ENCODE data around the gene RSBN1. TPM values are rescaled to one million over a fixed set of nuclear protein-coding genes. Genes with fewer than 3 reads are reported as not detected.
A peak's percentile ranks its signal among the peaks of the same experiment; 100 is the strongest.

RSBN1 gene
- total RNA-seq, 2 experiments from 2014 or later: 22.1 to 24.3 TPM

- intact Hi-C loops (cut with DNase I, micrococcal nuclease): loop anchor here (1.0 to 10.0 kb wide), 18 partner anchors 53 to 1095 kb away; partner anchors contain the start of genes DCLRE1B (in 2 of the 2), MAGI3 (in 2 of the 2), PHTF1 (in 2 of the 2) and PTPN22 (in 2 of the 2)
- Mint-ChIP-seq H3K27ac (peak overlapping the region; percentile 81), H3K27me3 (no peaks in the 10 kb centered on the region), H3K4me1 (peaks cover 30% of the 10 kb centered on the region), H3K36me3 (ENCODE audit: low read depth) (peaks cover 22% of the 10 kb centered on the region), H3K4me3 (peak overlapping the region; percentile 97), H3K9me3 (ENCODE audit: low read depth) (no peaks in the 10 kb centered on the region)
- ChIA-PET POLR2A (interaction anchor here (0.6 to 2.7 kb wide), 8 partner anchors 56 to 740 kb away, joined by 3 to 28 read pairs (median 3); partner anchors contain the start of genes AP4B1, DCLRE1B, HIPK1 and LRIG2), CTCF (interaction anchor here (0.6 to 2.3 kb wide), 5 partner anchors 27 to 740 kb away, joined by 3 to 11 read pairs (median 5); partner anchors contain the start of genes AP4B1, DCLRE1B, HIPK1 and LRIG2)
- ATAC-seq (no peak), DNase-seq (peak; percentile 47)
Observed at GRCh38 chr1:113812661-113813135, 422 bp upstream of the RSBN1 start.

DNA sequence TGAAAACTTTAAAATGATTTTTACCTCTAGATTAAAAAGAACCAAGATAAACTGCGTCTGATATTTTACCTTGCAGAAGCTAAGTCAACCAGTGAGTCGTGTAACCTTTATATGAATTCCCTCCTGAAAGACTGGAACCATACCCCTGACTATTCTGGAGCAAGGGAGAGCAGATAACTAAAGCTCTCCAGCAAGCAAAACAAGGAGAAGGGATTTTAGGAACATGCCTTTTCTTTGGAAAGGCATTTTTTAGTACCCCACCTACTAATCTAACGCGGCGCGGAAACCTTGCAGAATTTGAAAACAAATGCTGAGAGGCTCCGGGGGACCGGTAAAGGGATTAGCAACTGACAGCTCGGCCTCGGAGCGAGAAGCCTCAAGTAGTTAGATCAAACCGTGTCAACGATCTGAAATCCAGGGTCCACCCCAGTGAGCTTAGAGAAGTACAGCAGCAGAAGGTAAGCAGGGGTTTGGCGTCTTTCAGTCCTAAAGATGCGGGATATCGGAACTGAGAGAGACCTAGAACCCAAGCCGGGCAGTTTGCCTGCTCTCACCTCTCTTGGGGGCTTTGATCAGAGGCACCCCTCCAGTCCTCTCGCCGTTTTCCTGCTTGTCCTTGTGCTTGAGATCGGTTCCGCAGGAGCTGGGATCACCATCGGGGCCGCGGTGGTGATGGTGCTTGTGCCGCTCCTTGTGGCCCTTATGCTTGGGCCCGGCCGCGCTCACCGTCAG, 954 bp downstream of the RSBN1 start:
- H3K9me3 Mint-ChIP-seq (ENCODE audit: low read depth): no peaks in the 10 kb centered on the region
- ChIA-PET POLR2A (interaction anchor here (1.1 to 2.7 kb wide), 2 partner anchors 8 to 118 kb away, joined by 3 to 28 read pairs; partner anchors contain the start of gene HIPK1), CTCF (interaction anchor here (0.7 to 1.9 kb wide), 5 partner anchors 26 to 168 kb away, joined by 3 to 7 read pairs (median 4); partner anchors contain the start of gene OLFML3)
- peak; percentile 58 for DNase-seq
- H3K4me1 Mint-ChIP-seq: peaks cover 37% of the 10 kb centered on the region
- H3K4me3 Mint-ChIP-seq: peak overlapping the region; percentile 97
- no peak for ATAC-seq
- intact Hi-C loops (cut with DNase I, micrococcal nuclease): loop anchor here (1.0 to 10.0 kb wide), 9 partner anchors 9 to 1094 kb away; partner anchors contain the start of genes SLC16A1 (in 2 of the 2), BCAS2 (in 1 of the 2), MAGI3 (in 1 of the 2) and NRAS (in 1 of the 2)
- H3K27ac Mint-ChIP-seq: peak overlapping the region; percentile 97
- no peaks in the 10 kb centered on the region for H3K27me3 Mint-ChIP-seq
- H3K36me3 Mint-ChIP-seq (ENCODE audit: low read depth): peaks cover 23% of the 10 kb centered on the region

DNA sequence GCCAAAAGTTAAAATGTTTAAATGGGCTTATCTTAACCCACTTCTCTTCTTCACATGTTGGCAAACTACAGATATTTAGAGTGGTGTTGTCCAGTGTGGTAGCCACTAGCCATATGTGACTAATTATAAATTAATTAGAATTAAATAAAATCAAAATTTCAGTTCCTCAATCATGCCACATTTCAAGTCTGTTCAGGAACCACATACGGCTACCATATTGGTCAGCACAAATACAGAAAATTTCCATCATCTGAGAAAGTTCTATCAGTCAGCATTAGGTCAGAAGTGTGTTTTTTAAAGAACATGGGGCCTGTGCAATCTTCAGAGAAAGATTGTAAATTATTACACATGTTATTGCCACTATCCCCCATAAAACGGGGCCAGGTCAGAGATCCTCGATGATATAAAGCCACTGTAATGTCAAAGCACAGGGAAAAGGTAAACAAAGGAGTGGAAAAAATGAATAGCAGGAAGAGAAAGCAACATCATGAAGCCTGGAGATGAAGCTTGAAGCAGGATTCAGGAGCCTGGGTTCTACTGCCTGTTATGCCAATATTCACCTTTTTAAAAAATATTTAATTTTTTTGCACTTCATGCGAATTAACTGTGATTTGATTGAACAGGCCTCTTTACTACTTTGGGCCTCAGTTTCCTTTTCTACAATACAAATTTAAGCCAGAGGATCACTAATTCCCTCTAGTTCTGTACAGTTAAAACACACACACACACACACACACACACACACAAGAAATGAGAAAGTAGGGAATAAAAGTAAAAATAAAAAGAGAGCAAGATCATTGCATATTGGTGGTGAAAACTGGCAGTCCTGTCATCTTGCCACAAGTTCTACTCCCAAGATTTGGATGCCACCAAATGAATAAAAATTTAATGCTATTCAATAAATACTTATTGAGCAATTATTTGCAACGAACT, 2.3 kb downstream of the RSBN1 start:
- Mint-ChIP-seq H3K9me3 (ENCODE audit: low read depth) (no peaks in the 10 kb centered on the region), H3K4me1 (peaks cover 50% of the 10 kb centered on the region), H3K27me3 (no peaks in the 10 kb centered on the region), H3K36me3 (ENCODE audit: low read depth) (peaks cover 30% of the 10 kb centered on the region), H3K27ac (peak overlapping the region; percentile 58), H3K4me3 (peak overlapping the region; percentile 97)
- DNase-seq (no peak), ATAC-seq (no peak)
- intact Hi-C loops (cut with DNase I, micrococcal nuclease): loop anchor here (1.0 to 10.0 kb wide), 9 partner anchors 26 to 1093 kb away; partner anchors contain the start of genes SLC16A1 (in 2 of the 2), BCAS2 (in 1 of the 2), MAGI3 (in 1 of the 2) and NRAS (in 1 of the 2)
- ChIA-PET CTCF (no interaction called here), POLR2A (no interaction called here)

DNA sequence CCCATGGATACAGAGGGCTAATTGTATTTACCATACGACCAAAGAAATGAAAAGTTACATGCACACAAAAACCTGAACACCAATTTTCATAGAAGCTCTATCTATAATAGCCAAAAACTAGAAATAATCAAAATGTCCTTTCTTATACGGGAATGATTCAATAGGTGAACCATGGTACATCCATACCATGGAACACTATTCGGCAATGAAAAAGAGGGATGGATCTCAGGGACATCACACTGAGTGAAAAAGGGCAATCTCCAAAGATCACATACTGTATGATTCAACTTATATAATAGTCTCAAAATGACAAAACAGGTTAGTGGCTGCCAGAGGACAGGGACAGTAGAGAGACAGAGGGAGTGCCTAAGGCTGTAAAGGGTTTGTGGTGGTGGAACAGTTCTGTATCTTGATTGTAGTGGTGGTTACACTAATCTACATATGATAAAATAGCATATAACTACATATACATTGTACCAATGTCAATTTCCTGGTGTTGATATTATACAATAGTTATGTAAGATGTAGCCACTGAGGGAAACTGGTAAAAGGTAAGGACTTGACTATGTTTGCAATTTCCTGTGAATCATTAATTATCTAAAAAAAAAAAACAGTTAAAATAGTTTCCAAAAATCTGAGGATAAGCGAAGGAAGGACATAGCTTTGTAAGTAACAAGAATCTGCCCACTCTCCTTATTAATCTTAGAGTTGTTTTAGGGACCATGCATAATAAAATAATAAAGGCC, 3.7 kb downstream of the RSBN1 start:
- H3K36me3 Mint-ChIP-seq (ENCODE audit: low read depth): peaks cover 30% of the 10 kb centered on the region
- DNase-seq (no peak), ATAC-seq (no peak)
- H3K4me3 Mint-ChIP-seq: peak overlapping the region; percentile 19
- H3K4me1 Mint-ChIP-seq: peaks cover 62% of the 10 kb centered on the region
- H3K27me3 Mint-ChIP-seq: no peaks in the 10 kb centered on the region
- H3K27ac Mint-ChIP-seq: peak overlapping the region; percentile 39
- intact Hi-C loops (cut with DNase I, micrococcal nuclease): loop anchor here in 1 of 2 experiments (1.0 kb wide), 1 partner anchor 24 kb away; no protein-coding TSS in a partner anchor
- POLR2A ChIA-PET: interaction anchor here (0.7 kb wide), 1 partner anchor 25 kb away, joined by 3 read pairs; no protein-coding TSS in a partner anchor
- CTCF ChIA-PET: no interaction called here
- no peaks in the 10 kb centered on the region for H3K9me3 Mint-ChIP-seq (ENCODE audit: low read depth)

DNA sequence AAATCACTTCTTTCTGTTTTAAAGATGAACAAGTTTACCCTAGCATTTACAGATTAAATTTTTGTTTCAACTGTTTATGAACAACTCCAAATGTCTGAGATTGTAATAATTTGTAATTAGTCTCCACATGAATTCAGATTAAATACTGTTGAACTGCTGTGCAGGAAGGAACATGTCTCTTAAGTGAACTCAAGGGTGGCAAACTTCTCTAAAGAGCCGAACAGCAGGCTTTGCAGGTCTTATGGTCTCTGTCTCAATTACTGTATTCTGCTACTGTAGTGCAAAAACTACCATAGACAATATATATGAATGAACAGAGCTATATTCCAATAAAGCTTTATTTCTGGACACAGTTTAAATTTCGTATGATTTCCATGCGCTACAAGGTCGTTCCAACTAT, 6.6 kb downstream of the RSBN1 start:
- CTCF ChIA-PET: interaction anchor here (0.6 to 2.1 kb wide), 3 partner anchors 15 to 881 kb away, joined by 3 to 5 read pairs (median 3); no protein-coding TSS in a partner anchor
- intact Hi-C loops (cut with DNase I, micrococcal nuclease): no loop called here
- peaks cover 81% of the 10 kb centered on the region for H3K4me1 Mint-ChIP-seq
- H3K9me3 Mint-ChIP-seq (ENCODE audit: low read depth): no peaks in the 10 kb centered on the region
- ATAC-seq: no peak
- POLR2A ChIA-PET: interaction anchor here (0.6 kb wide), 1 partner anchor 141 kb away, joined by 3 read pairs; no protein-coding TSS in a partner anchor
- no peaks in the 10 kb centered on the region for H3K27me3 Mint-ChIP-seq
- no peak overlapping the region for H3K27ac Mint-ChIP-seq
- H3K36me3 Mint-ChIP-seq (ENCODE audit: low read depth): peaks cover 31% of the 10 kb centered on the region
- DNase-seq: no peak
- no peak overlapping the region for H3K4me3 Mint-ChIP-seq

GRCh38 chr1:113805256-113805531, 7.1 kb downstream of the RSBN1 start:
- Mint-ChIP-seq H3K27ac (no peak overlapping the region), H3K27me3 (no peaks in the 10 kb centered on the region), H3K36me3 (ENCODE audit: low read depth) (peaks cover 31% of the 10 kb centered on the region), H3K4me3 (no peak overlapping the region), H3K9me3 (ENCODE audit: low read depth) (no peaks in the 10 kb centered on the region), H3K4me1 (peaks cover 84% of the 10 kb centered on the region)
- POLR2A ChIA-PET: interaction anchor here (0.6 kb wide), 1 partner anchor 142 kb away, joined by 3 read pairs; no protein-coding TSS in a partner anchor
- CTCF ChIA-PET: interaction anchor here (0.6 to 2.1 kb wide), 3 partner anchors 14 to 880 kb away, joined by 3 to 5 read pairs (median 3); no protein-coding TSS in a partner anchor
- intact Hi-C loops (cut with DNase I, micrococcal nuclease): no loop called here
- DNase-seq: no peak
- no peak for ATAC-seq

GRCh38 chr1:113804421-113805255, 7.6 kb downstream of the RSBN1 start:
- POLR2A ChIA-PET: no interaction called here
- CTCF ChIA-PET: interaction anchor here (1.1 to 2.1 kb wide), 2 partner anchors 14 to 31 kb away, joined by 3 to 5 read pairs; no protein-coding TSS in a partner anchor
- Mint-ChIP-seq H3K27ac (no peak overlapping the region), H3K27me3 (no peaks in the 10 kb centered on the region), H3K4me1 (peaks cover 80% of the 10 kb centered on the region), H3K36me3 (ENCODE audit: low read depth) (peaks cover 31% of the 10 kb centered on the region), H3K9me3 (ENCODE audit: low read depth) (no peaks in the 10 kb centered on the region), H3K4me3 (no peak overlapping the region)
- peak; percentile 40 for ATAC-seq
- intact Hi-C loops (cut with DNase I, micrococcal nuclease): loop anchor here in 1 of 2 experiments (5.0 kb wide), 1 partner anchor 672 kb away; no protein-coding TSS in a partner anchor
- DNase-seq: no peak

DNA sequence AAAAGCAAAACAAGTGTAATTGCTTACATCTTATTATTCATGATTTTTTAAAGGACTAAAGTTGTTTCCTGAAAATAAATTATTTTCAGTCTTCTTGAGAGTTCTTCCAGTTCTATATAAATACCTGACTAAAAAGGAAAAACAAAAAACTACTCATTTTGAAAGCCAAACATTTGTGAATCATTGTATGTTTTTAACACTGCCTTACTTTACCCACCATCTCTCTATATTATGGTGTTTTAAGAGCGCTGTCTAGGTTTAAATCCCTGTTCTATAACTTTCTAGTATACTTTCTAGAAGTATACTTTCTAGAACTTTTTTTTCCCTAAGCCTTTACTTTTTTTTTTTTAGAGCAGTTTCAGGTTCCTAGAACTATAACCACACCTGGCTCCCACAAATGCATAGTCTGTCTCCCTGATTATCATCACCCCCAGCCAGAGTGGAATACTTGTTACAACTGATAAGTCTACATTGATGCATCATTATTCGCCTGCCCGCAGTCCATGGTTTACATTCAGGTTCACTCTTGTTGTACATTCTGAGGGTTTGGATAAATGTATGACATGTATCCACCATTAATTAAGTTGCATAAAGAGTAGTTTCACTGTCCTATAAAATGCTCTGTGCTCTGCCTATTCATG, 9.8 kb downstream of the RSBN1 start:
- POLR2A ChIA-PET: interaction anchor here (1.0 to 1.1 kb wide), 2 partner anchors 9 to 19 kb away, joined by 3 to 4 read pairs; partner anchors contain the start of gene RSBN1
- DNase-seq: peak; percentile 24
- CTCF ChIA-PET: interaction anchor here (1.0 to 1.9 kb wide), 2 partner anchors 10 to 17 kb away, joined by 3 to 5 read pairs; no protein-coding TSS in a partner anchor
- peaks cover 78% of the 10 kb centered on the region for H3K4me1 Mint-ChIP-seq
- no peak overlapping the region for H3K4me3 Mint-ChIP-seq
- no peaks in the 10 kb centered on the region for H3K9me3 Mint-ChIP-seq (ENCODE audit: low read depth)
- no peaks in the 10 kb centered on the region for H3K27me3 Mint-ChIP-seq
- intact Hi-C loops (cut with DNase I, micrococcal nuclease): loop anchor here (1.0 to 5.0 kb wide), 5 partner anchors 9 to 670 kb away; partner anchors contain the start of gene PHTF1 (in 1 of the 2)
- H3K27ac Mint-ChIP-seq: peak overlapping the region; percentile 62
- H3K36me3 Mint-ChIP-seq (ENCODE audit: low read depth): peaks cover 29% of the 10 kb centered on the region
- ATAC-seq: peak; percentile 85

- no peaks in the 10 kb centered on the region for H3K9me3 Mint-ChIP-seq (ENCODE audit: low read depth)
- DNase-seq (no peak), ATAC-seq (no peak)
- intact Hi-C loops (cut with DNase I, micrococcal nuclease): loop anchor here in 1 of 2 experiments (5.0 kb wide), 1 partner anchor 668 kb away; no protein-coding TSS in a partner anchor
- H3K27me3 Mint-ChIP-seq: no peaks in the 10 kb centered on the region
- H3K27ac Mint-ChIP-seq: no peak overlapping the region
- H3K36me3 Mint-ChIP-seq (ENCODE audit: low read depth): peaks cover 30% of the 10 kb centered on the region
- H3K4me1 Mint-ChIP-seq: peaks cover 73% of the 10 kb centered on the region
- ChIA-PET POLR2A (no interaction called here), CTCF (interaction anchor here (1.4 to 1.9 kb wide), 5 partner anchors 9 to 129 kb away, joined by 3 to 6 read pairs (median 5); partner anchors contain the start of genes HIPK1 and PHTF1)
- no peak overlapping the region for H3K4me3 Mint-ChIP-seq
Observed at GRCh38 chr1:113800487-113800886, 11.8 kb downstream of the RSBN1 start.
